Gastrocnemius medialis (tissue), 4 donors: Measurements from ENCODE around the gene NHLRC1. TPM values are rescaled to one million over a fixed set of nuclear protein-coding genes. Genes with fewer than 3 reads are reported as not detected.

Experiments
- ATAC-seq, 2 donors: fragments of 150-250 bp; one replicate each; pipeline ENCODE4 v1.9.1; 2016
- DNase-seq, 2 donors: peaks; one replicate each; pipeline ENCODE4 v3.0.0-alpha.2; 2019
- H3K27ac ChIP-seq, 4 donors: fragments of 200-600 bp; sonication (generic); 1 replicate in 1 of 4; 2 replicates in 3 of 4; pipeline ENCODE4 v1.5.1; 2016 to 2018; ENCODE audit warnings: mild to moderate bottlenecking in 2 of 4, moderate library complexity in 1 of 4
- H3K27me3 ChIP-seq, 3 donors: fragments of 200-600 bp; sonication (generic) in 2 of 3; 1 replicate in 1 of 3; 2 replicates in 2 of 3; pipeline versions ENCODE4 v1.5.1 to v1.6.0; 2016 to 2019; ENCODE audit warnings: mild to moderate bottlenecking in 1 of 3, moderate library complexity in 1 of 3
- H3K36me3 ChIP-seq, 2 donors: fragments of 200-600 bp; sonication (generic) in 1 of 2; one replicate each; pipeline ENCODE4 v1.5.1; 2017 to 2018
- H3K4me1 ChIP-seq, 2 donors: fragments of 200-600 bp; sonication (generic) in 1 of 2; one replicate each; pipeline ENCODE4 v1.5.1; 2016 to 2017; ENCODE audit warnings: mild to moderate bottlenecking in 2 of 2
- H3K4me3 ChIP-seq, 4 donors: fragments of 200-600 bp; sonication (generic) in 3 of 4; 1 replicate in 1 of 4; 2 replicates in 3 of 4; pipeline ENCODE4 v1.5.1; 2016 to 2019; ENCODE audit warnings: mild to moderate bottlenecking in 2 of 4
- H3K9me3 ChIP-seq, 3 donors: fragments of 200-600 bp; sonication (generic) in 2 of 3; 1 replicate in 1 of 3; 2 replicates in 2 of 3; pipeline ENCODE4 v1.5.1; 2016 to 2019
- CTCF ChIP-seq, 5 experiments: fragments of 450-650 bp in 3 of 5; fragments of 200-600 bp in 2 of 5; sonication (generic) in 2 of 5; IDR thresholded peaks in 4 of 5; conservative IDR thresholded peaks in 1 of 5; 1 replicate in 4 of 5; 2 replicates in 1 of 5; pipeline ENCODE4 v1.5.1; 2016 to 2019; ENCODE audit warnings: antibody characterized with exemption in 5 of 5, mild to moderate bottlenecking in 3 of 5, moderate library complexity in 3 of 5
- POLR2A ChIP-seq, 2 donors: fragments of 450-650 bp; IDR thresholded peaks; one replicate each; pipeline ENCODE4 v1.6.1; 2017; ENCODE audit warnings: antibody characterized with exemption in 2 of 2, mild to moderate bottlenecking in 2 of 2, moderate library complexity in 2 of 2
- in situ Hi-C, 4 donors: fragments of 200-750 bp; cut with MboI; loops; one replicate each; pipeline versions ENCODE4 v1.15.0 to v1.8.0; 2017; ENCODE audit warnings: low sequenced_read_pairs in 4 of 4
- intact Hi-C: fragments of 100-400 bp; cut with DNase I; formaldehyde crosslinking; loops from one replicate; pipeline ENCODE4 v1.15.1; 2023; ENCODE audit warnings: low total_unique reads
- total RNA-seq, 4 donors: library from RNA; depleted of rRNA; stranded (reverse); fragments of >200 nt; gene quantifications; one replicate each; pipeline versions ENCODE4 v1.1.0 to v1.2.3, GENCODE V29; 2016

Gene NHLRC1
- total RNA-seq, 4 donors from 2014 or later = 0.56 to 1.9 (median 1.4) TPM

DNA sequence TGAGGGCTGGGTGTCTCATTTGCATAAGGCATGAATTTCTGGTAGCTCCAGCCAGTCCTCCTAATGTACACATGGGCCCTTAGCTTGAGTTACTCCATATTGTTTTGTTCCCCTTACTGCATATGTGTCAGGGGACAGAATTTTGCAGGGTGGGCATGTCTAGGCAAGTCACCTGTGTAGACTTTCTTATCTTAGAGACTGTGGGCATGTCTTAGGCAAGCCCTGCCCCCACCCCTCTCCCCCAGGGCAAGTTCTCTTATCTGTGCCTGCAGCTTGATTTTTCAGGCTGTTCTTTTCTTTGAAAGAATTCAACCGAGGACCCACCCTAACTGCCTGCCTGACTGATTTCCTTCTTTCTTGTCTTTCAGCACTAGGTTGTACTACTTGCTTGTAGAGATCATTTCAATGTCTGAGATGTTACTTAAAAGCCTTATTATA is 32.1 kb downstream of the NHLRC1 start:
- DNase-seq = no peak
- Histone ChIP-seq H3K4me1 (no peaks in the 10 kb centered on the region), H3K4me3 (no peak overlapping the region), H3K9me3 (no peaks in the 10 kb centered on the region), H3K27me3 (no peaks in the 10 kb centered on the region), H3K36me3 (no peaks in the 10 kb centered on the region), H3K27ac (no peak overlapping the region)
- in situ Hi-C loops (no loop called here), intact Hi-C loops (no loop called here)
- no peak for ATAC-seq
- no peak for TF ChIP-seq CTCF (IDR thresholded peaks at IDR 0.05 in 4 of 5, conservative IDR thresholded peaks at IDR 0.05 in 1 of 5)
- no peak for TF ChIP-seq POLR2A (IDR thresholded peaks at IDR 0.05)

DNA sequence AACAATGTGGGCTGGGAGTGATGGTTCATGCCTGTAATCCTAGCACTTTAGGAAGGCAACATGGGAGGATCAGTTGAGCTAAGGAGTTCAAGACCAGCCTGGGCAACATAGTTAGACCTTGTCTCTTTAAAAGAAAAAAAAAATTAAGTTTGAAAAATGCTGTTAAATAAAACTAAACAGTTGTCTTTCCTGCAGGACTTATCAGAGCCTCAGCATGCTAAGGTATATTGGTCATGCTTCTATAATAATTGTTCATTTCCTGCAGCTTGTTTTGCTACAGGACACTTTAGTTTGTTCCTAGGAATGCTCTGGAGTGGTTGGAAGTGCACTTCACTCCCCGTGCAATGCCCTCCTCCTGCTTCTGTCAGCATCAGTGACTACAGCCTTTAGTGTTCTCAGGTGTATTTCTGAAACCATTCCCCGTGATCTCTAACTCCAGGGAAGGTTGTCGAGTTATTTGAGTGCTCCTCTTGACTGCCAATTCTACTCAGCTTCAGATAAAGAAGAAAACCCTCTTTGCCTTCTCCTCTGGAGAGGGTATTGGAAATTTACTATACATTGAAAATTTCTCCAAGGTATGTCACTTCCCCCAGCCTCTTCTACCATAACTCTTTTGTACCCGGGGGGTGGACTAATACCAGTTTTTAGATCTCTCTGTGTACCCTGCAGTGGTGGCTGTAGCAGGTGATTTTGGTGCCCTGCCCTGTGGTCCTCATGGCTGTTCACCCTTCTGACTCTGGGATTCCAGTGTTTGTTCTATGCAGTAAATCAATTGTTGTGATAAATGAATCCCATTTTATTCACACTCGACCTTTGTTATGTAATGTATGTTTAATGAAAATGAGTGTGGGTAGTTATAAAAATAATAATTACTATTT is 33.8 kb downstream of the NHLRC1 start:
- no peak overlapping the region for H3K4me3 ChIP-seq
- in situ Hi-C loops (no loop called here), intact Hi-C loops (no loop called here)
- ATAC-seq (no peak), DNase-seq (no peak)
- H3K36me3 ChIP-seq = no peaks in the 10 kb centered on the region
- H3K9me3 ChIP-seq = no peaks in the 10 kb centered on the region
- no peaks in the 10 kb centered on the region for H3K4me1 ChIP-seq
- H3K27ac ChIP-seq = no peak overlapping the region
- no peak for TF ChIP-seq POLR2A (IDR thresholded peaks at IDR 0.05)
- no peak for TF ChIP-seq CTCF (IDR thresholded peaks at IDR 0.05 in 4 of 5, conservative IDR thresholded peaks at IDR 0.05 in 1 of 5)
- H3K27me3 ChIP-seq = no peaks in the 10 kb centered on the region

- H3K4me3 ChIP-seq = no peak overlapping the region
- in situ Hi-C loops (no loop called here), intact Hi-C loops (no loop called here)
- no peaks in the 10 kb centered on the region for H3K36me3 ChIP-seq
- no peaks in the 10 kb centered on the region for H3K9me3 ChIP-seq
- ATAC-seq = no peak
- H3K4me1 ChIP-seq = no peaks in the 10 kb centered on the region
- TF ChIP-seq CTCF (IDR thresholded peaks at IDR 0.05 in 4 of 5, conservative IDR thresholded peaks at IDR 0.05 in 1 of 5) = no peak
- no peak for TF ChIP-seq POLR2A (IDR thresholded peaks at IDR 0.05)
- H3K27me3 ChIP-seq = no peaks in the 10 kb centered on the region
- H3K27ac ChIP-seq = no peak overlapping the region
- no peak for DNase-seq
Measured at GRCh38 chr6:18087396-18088165, 34.9 kb downstream of the NHLRC1 start.

DNA sequence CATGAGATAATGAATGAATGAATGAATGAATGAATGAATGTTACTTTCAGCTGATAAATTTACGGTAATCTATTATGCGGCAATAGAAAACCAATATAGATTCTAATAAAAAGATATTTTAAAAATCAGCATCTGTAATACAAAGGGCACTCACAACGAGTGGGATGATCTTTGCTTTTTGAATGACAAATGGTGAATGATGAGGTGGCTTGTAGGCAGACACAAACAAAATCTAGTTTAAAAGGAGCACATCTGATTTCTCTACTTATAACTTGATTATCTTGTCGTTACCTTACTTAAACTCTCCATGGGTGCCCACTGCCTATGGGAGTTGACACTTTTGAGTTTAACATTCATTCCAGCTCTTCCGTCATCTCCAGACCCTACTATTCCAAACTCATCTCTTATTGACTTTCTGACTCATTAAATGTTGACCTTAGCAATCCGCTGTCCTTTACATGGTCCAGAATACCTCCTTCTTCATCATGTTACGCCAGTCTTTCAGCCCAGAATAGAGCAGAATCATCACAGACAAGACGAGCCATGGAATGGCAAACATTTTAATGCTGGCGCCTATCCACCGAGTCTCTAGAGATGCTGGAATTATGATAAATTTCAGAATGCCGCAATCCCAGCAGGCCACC is 41.3 kb downstream of the NHLRC1 start:
- no peak overlapping the region for H3K27ac ChIP-seq
- no peaks in the 10 kb centered on the region for H3K27me3 ChIP-seq
- no peaks in the 10 kb centered on the region for H3K9me3 ChIP-seq
- no peaks in the 10 kb centered on the region for H3K36me3 ChIP-seq
- no peak for ATAC-seq
- in situ Hi-C loops = no loop called here
- no peaks in the 10 kb centered on the region for H3K4me1 ChIP-seq
- H3K4me3 ChIP-seq = no peak overlapping the region
- no peak for TF ChIP-seq POLR2A (IDR thresholded peaks at IDR 0.05)
- TF ChIP-seq CTCF (IDR thresholded peaks at IDR 0.05 in 4 of 5, conservative IDR thresholded peaks at IDR 0.05 in 1 of 5) = no peak
- no peak for DNase-seq
- intact Hi-C loops = no loop called here
